GM21360 (cell line): Measurements from ENCODE around the gene DIPK1A.

ENCODE experiments used
- ATAC-seq: cut with Tn5 transposase; IDR thresholded peaks from one replicate; pipeline ENCODE4 v1.9.1; 2021; ENCODE audit warnings: mild to moderate bottlenecking, moderate library complexity; ENCODE audit not compliant: unreplicated experiment

Gene DIPK1A

DNA sequence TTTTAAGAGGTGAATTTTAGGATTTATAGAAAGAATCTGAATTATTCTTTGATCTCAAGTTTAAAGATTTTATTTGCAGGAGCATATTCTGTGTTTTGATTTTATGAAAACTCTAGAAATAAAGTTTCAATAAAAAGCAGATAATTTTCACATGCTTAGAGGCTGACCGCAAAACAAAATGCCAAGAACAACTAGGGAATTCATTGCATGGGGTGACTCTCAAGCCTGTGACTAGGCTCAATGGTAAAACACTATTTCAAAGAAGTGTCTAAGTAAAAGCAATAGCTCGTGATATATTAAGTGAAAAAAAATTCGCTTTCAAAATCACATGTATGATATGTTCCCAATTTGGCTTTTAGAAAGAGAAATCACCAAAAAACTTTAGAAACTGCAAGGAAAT is 79.9 kb downstream of the DIPK1A start:
- ATAC-seq: no peak

DNA sequence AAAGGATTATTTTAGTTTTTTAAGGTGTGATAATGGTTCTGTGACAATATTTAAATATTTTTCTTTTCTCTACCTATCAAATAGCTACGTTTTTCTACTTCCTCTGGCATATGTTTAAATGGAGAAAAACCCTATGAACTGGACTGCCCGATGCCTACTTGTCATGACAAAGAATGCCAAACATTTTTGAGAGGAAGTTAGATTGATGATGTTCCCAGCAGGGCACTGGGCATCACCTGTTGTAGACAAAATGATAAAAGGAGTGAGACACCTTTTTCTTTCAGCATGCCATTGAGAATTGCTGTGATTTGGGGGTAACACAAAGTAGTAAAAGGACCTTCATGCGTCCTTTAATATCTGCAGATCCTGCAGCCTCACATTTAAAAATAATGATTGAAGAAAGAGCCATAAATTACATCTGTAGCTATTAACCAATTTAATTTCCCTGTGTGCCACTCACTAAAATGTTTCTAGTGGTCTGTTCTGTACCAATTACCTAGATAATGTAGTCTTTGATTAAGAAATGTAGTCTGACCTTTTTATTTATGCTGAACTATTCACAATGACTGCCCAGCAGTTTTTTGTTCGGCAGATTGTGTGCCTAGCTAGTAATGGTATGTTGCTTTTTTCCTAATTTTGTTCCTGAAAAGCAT is 81.8 kb downstream of the DIPK1A start:
- ATAC-seq: no peak

DNA sequence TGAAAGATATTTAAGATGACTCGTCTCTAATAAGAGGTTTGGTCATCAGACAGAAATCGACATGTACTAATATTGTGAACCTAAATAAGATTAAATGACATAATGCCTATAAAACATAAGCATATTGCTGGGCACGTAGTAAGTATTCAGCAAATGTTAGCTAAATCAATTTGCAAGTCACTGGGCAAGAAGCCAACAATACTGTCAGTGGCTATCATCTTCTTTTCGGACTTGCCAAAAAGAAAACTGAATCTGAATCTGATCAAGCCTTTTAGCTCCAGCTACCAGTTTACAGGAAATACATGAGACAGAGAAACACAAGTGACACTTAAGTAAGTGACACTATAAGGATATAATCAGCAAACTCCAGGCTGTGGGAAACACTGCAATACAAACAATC is 83.5 kb downstream of the DIPK1A start:
- no peak for ATAC-seq

DNA sequence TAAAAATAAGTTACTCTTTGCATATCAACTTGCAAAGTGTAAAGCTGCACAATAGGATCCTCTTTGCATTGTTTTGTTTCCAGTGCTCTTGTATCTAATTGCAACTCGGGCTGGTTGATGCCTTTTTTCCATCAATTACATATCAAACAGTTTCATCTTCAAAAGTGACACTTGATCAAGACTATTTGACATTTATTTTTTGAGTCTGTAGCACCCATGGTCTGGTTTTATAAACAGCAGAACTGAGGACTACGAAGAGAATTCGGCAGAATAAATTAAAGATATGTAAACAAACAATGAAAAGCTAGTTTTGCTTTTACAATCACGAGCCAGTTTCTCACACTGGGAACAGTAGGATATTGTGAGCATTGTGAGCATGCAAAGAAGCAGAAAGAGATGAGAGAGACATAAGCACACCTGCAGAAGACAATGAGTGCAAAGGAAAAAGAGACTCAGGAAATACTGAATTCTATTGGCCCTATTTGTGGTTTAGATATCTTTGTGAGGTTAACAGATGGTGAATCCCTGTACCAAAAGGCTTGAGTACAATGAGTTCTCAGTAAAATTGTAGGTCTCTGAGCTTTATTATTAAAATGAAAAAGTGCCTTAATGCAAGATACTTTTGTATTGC is 84.1 kb downstream of the DIPK1A start:
- no peak for ATAC-seq

DNA sequence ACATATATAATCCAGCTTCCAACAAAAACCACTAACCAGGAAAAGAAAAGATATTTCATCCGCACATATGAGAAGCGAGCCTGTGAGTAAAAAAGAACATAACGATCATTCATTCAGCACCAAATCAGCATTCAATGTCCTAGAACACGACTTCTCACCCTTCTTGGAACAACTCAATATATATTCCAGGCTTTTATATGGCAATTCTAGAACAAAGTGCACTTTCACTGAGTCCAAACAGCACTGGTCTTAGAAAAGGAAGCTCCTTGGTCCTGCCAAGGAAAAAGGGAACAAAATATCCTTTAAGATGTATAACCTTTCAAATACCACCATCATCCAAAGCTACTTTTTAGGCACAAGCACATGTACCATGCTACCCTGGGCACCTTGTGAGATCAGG is 84.9 kb downstream of the DIPK1A start:
- ATAC-seq: no peak

DNA sequence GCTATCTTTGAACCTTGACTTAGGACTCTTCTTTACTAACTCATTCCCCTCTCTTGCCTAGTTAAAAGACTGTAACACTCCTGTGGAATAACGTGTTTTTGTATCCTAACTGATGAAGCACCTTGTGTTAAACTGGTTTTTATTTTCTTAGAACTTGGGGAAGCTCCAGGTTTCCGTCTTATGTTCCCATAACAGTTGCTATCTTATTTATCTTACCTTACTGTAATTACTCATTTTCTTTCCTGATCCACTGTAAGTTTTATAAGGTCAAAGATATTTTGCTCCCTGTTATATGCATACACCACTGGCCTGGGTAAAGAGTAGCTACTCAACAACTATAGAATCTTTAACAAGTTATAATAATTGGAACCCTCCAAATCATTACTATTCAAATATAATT is 86.3 kb downstream of the DIPK1A start:
- ATAC-seq: no peak

DNA sequence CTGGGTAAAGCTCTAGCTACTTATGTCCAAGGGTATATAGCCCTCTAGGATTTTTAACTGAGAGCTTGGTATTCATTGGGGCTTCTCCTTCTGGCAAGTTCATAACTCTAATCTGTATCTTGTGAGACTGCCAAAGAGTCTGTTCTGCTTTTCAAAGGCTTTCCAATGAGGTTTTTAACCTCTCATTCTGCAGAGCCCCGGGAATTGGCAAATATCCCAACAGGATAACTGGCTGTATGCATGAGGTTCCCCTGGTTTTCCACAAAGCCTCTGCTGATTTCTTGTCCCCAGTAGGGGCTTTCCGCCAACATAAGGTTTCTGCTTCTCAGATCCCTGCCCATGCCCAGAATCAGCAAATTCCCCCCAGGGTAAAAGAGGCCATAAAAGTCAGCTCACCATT is 88.5 kb downstream of the DIPK1A start:
- no peak for ATAC-seq

DNA sequence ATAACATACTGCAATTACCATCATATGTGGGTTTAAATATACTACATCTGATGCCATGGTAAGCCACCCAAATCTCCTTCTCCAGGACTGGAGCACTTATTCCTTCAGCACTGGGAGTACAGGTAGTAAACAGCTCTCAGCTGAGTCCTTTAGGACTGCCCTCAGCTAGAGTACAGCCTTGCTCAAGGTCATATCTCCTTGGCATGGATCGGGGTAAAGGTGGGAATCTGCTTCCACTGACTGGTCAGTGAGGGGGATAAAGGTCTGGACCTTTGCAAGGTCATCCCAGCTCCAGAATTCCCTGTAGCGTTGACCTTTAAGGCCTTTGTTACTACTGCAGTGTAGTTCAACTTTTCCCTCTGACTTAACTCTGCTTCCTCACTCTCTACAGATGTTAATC is 90.7 kb downstream of the DIPK1A start:
- no peak for ATAC-seq

DNA sequence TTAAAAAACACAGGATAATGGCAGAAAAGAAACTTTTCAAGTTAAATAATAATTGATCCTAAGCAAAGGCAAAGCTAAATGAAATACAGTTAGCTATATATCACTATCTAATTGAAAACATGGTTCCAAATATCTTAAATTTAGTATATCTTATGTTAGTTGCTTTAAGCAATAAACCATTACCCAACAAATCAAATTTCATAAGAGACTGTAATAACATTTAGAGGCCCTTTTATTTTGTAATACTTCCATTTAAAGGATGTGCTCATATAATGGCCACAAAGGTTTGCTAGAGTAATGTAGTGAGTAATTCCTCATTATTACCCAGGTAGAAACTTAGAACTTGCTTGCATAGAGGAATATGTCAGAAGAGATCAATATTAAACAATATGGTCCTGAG is 97.1 kb downstream of the DIPK1A start:
- no peak for ATAC-seq

DNA sequence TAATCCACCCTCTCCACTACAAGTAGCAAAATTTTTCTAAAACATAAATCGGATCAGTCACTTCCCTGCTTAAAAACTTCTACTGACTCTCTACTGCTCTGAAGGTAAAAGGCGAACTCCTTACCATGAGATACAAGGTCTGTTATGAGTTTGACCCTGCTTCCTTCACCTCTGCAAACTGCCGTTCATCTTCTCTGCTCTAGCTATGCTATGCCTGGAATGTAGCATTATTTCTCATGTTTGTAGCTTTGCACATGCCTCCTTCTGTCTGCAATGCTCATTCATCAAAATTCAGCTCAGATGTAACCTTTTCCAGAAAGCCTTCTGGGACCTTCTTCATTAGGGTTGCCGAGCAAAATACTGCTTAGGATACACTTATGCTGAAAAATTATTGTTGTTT is 98.7 kb downstream of the DIPK1A start:
- no peak for ATAC-seq

DNA sequence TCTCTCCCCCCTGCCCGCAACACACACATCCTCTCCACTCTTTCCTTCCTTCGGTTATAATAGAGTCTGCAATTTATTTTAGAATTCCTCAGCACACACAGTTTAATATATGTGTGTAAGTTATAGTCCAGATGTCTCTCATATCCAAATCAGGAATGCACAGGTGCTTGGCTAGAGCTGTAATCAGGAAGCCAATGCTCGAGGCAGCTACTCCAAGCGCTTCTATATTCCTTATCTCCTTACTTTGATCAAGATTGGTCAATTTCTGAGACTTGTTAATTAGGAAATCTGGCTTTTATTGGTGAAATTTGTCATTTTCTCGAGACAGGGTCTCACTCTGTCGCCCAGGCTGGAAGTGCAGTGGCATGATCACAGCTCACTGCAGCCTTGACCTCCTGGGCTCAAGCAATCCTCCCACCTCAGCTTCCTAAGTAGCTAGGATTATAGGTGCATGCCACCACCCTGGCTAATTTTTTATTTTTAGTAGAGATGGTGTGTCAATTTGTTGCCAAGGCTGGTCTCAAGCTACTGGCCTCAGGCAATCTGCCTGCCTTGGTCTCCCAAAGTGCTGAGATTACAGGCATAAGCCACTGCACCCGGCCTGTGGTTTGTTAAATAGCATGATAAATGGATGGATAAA is 101.7 kb downstream of the DIPK1A start:
- no peak for ATAC-seq

DNA sequence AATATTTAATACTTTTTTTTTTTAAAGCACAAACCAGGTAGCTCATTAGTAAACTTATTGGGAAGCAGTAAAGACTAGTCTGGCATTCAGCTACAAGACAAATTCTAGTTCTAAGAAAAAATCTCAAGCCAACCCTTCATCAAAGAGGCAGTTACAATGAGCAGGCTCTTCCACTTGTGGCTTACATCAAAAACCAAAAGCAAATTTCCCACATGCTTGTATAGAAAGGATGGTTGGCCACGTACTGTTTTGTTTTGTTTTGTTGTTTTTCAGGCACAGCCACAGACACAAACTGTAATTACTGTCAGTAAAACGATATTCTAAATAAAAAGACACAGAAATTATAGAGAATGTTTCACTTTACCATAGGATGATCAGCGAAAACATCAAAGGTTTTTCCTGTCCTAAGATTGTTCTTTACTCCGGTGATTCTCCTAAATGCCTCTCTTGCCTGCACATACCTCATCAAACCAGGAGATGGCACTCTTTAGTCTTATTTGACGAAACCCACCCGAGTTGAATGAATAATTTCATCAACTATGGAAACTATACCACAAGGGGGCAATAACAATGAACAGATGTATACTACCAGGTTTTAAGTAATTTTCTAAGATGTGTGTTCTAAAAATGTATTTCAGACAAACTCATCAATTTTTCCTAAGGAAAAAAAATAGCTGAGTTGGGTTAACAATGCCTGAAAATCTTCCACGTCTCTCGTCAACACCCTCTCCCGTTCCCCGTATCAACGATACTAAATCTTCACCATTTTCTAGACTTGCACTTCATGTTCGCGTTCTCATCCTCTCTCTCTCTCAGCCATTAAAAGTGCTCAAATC is 102.5 kb downstream of the DIPK1A start:
- ATAC-seq: no peak

DNA sequence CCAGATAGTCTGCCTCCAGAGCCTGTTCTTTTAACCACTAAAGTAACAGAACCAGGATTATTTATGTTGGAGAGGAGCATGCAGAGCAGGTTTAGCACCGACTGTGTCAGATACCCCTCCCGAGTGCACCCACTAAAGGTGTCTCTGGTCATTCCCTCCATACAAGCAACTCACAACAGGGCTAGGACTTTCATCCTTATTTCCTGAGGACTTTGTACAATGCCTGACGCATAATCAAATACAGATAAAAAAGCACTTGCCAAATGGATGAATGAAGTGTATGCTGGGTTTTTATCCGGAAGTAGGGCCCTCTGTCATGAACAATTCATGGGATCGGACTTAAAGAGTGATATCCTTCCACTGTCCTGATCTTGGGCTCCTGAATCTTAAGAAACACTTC is 103.4 kb downstream of the DIPK1A start:
- ATAC-seq: no peak

DNA sequence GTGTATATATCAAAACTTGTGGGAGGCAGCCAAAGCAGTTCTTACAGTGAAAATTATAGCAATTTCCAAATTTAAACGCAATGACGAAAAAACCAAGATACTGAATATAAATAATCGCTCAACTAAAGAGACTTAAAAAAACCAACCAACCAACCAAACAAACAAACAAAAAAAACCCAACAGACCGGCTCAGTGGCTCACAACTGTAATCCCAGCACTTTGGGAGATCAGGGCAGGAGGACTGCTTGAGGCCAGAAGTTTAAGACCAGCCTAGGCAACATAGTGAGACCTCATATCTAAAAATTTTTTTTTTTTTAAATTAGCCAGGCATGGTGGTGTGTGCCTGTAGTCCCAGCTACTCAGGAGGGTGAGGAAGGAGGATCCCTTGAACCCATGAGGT is 106.0 kb downstream of the DIPK1A start:
- ATAC-seq: no peak

DNA sequence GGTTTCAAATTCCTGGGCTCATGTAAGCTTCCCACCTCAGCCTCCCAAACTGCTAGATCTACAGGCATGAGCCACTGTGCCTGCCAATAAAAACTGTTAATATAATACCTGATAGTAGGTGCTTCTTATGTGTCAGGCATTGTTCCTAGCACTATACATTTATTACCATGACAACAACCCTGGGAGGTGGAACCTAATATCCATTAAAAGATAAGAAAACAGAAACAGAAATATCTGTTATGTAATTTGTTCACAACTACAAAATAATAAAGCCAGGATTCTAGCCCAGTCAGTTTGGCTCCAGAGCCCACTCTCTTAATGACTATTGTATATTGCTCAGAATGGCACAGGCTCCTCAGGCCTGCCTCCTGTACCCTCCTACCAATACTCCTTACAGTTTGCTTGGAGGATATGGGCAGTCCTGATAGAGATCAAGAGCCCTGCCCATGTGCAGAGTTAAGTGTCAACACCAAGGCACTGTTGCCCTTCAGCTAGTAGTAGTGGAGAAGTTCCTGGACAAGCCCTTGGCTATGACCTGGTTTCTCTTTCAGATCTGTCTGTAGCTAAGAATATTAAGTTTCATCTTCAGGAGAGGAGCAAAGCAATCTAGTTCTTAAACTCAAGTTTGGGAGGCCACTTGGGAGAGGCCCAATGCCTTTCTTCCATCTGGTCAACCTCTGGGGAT is 107.0 kb downstream of the DIPK1A start:
- no peak for ATAC-seq

DNA sequence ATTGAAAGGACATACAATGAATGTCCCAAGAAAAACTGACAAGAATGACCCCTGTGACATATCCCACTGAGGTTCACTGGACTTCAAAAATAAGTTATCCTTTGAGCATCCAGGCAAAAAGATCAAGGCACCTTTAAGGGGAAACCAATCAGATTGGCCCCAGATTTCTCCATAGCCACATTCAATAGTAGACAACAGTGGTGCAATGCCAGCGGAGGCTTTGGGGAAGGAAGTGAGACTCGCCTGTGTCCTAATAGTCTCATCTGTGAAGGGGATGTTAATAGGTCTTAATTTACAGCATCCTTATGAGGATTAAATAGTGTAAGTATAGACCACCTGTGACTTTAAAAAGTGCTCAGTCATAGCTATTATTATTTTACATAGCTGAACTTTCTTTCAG is 108.0 kb downstream of the DIPK1A start:
- no peak for ATAC-seq

DNA sequence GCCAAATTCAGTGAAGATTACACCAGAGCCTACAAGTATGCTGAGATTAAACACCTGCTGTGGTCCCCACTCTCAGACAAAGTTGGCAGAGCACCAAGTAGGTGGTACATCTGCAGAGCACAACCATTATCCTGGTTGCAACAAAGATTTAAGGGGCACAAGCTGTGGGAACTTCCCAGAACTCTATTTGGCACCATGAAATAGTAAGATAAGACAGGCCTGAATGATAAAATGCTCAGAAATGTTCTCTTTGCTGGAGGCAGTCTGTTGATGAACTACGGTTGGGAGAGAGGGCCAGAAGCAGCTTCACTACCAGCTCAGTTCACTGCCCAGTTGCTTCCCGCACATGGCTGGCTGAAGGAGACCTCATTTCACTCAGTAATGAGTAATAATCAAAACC is 109.5 kb downstream of the DIPK1A start:
- ATAC-seq: no peak

DNA sequence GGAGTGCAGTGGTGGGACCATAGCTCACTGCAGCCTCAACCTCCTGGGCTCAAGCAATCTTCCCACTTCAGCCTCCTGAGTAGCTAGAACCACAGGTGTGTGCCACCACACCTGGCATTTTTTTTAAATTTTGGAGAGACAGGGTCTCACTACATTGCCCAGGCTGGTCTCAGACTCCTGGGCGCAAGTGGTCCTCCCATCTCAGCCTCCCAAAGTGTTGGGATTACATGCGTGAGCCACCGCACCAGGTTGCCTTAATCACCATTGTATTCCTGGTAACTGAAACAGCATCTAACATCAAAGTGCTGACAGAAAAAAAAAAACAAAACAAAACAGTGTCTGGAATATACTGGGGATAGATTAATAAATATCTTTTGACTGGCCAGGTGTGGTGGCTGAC is 111.2 kb downstream of the DIPK1A start:
- no peak for ATAC-seq

DNA sequence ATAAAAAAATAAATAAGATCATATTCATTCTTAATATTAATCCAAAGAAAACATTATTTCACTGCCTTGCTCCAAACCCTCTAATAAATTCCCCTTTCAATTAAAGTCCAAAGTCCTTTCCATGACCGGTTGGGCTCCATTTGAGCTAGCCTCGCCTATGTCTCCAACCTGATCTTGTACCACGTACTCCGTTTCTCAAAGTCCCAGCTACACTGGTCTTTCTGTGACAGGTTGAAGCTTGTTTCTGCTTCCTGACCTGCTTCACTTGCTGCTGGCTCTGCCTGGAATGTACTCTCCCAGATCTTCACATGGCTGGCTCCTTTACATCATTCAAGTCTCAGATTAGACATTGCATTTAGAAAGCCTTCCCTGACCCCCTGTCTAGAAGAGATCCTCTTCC is 113.1 kb downstream of the DIPK1A start:
- no peak for ATAC-seq

DNA sequence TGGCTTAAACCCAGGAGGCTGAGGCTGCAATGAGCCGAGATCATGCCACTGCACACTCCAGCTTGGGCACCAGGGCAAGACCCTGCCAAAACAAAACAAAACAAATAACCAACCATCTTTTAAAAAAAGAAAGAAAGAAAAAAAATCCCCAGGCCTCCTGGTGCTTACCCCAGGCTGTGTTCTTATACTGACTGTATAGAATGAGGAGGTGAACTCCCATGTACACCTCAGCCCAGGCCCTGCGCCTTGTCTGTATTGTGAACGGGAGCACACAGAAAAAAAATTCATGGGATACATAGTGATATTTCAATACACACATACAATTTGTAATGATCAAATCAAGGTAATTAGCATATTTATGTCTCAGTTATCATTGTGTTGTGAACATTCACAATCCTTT is 115.4 kb downstream of the DIPK1A start:
- no peak for ATAC-seq

DNA sequence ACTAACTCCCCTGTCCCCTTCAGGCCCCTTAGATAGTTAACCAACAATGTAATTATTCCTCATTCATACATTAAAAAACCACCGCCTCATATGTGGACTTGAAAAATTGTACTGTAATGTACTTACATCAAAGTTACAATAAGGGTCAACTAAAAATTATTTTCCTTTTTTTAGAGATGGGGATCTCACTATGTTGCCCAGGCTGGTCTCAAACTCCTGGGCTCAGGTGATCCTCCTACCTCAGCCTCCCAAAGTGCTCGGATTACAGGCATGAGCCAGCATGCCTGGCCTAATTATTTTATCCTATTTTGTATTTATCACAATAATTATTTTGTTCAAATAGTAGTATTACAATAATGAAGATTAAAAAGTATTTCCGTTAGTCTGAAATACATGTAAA is 116.8 kb downstream of the DIPK1A start:
- no peak for ATAC-seq
